ENCODE measurements around the gene ADCY10. TPM values are rescaled to one million over a fixed set of nuclear protein-coding genes. Genes with fewer than 3 reads are reported as not detected.

Gene ADCY10
- total and polyA plus RNA-seq, 9 of the 15 experiments (the other 6 are each of a cell fraction or from before 2014, with no cell fraction given): 0.08 to 0.86 (median 0.22) TPM

- TF ChIP-seq, protein P1, sequence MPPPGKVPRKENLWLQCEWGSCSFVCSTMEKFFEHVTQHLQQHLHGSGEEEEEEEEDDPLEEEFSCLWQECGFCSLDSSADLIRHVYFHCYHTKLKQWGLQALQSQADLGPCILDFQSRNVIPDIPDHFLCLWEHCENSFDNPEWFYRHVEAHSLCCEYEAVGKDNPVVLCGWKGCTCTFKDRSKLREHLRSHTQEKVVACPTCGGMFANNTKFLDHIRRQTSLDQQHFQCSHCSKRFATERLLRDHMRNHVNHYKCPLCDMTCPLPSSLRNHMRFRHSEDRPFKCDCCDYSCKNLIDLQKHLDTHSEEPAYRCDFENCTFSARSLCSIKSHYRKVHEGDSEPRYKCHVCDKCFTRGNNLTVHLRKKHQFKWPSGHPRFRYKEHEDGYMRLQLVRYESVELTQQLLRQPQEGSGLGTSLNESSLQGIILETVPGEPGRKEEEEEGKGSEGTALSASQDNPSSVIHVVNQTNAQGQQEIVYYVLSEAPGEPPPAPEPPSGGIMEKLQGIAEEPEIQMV (tag; conservative IDR thresholded peaks at IDR 0.05; ENCODE audit: low read depth): no peak
- peak; percentile 27 for TF ChIP-seq RBBP5 (IDR thresholded peaks at IDR 0.05; ENCODE audit: borderline replicate concordance, insufficient read depth, low read length, poor library complexity, severe bottlenecking)
- no peak for TF ChIP-seq MYBL2 (IDR thresholded peaks at IDR 0.05; ENCODE audit: low read depth)
- no peak for TF ChIP-seq MYBL2 (CRISPR knock-in tag; IDR thresholded peaks at IDR 0.05; ENCODE audit: borderline replicate concordance)
- TF ChIP-seq HOXB6 (CRISPR knock-in tag; IDR thresholded peaks at IDR 0.05; ENCODE audit: borderline replicate concordance): no peak
- no peak for TF ChIP-seq HNRNPK (IDR thresholded peaks at IDR 0.05; ENCODE audit: low read depth, low read length, poor library complexity, severe bottlenecking)
- TF ChIP-seq, protein P2, sequence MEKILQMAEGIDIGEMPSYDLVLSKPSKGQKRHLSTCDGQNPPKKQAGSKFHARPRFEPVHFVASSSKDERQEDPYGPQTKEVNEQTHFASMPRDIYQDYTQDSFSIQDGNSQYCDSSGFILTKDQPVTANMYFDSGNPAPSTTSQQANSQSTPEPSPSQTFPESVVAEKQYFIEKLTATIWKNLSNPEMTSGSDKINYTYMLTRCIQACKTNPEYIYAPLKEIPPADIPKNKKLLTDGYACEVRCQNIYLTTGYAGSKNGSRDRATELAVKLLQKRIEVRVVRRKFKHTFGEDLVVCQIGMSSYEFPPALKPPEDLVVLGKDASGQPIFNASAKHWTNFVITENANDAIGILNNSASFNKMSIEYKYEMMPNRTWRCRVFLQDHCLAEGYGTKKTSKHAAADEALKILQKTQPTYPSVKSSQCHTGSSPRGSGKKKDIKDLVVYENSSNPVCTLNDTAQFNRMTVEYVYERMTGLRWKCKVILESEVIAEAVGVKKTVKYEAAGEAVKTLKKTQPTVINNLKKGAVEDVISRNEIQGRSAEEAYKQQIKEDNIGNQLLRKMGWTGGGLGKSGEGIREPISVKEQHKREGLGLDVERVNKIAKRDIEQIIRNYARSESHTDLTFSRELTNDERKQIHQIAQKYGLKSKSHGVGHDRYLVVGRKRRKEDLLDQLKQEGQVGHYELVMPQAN (IDR thresholded peaks at IDR 0.05; ENCODE audit: borderline replicate concordance): no peak
- TF ChIP-seq, protein P3, sequence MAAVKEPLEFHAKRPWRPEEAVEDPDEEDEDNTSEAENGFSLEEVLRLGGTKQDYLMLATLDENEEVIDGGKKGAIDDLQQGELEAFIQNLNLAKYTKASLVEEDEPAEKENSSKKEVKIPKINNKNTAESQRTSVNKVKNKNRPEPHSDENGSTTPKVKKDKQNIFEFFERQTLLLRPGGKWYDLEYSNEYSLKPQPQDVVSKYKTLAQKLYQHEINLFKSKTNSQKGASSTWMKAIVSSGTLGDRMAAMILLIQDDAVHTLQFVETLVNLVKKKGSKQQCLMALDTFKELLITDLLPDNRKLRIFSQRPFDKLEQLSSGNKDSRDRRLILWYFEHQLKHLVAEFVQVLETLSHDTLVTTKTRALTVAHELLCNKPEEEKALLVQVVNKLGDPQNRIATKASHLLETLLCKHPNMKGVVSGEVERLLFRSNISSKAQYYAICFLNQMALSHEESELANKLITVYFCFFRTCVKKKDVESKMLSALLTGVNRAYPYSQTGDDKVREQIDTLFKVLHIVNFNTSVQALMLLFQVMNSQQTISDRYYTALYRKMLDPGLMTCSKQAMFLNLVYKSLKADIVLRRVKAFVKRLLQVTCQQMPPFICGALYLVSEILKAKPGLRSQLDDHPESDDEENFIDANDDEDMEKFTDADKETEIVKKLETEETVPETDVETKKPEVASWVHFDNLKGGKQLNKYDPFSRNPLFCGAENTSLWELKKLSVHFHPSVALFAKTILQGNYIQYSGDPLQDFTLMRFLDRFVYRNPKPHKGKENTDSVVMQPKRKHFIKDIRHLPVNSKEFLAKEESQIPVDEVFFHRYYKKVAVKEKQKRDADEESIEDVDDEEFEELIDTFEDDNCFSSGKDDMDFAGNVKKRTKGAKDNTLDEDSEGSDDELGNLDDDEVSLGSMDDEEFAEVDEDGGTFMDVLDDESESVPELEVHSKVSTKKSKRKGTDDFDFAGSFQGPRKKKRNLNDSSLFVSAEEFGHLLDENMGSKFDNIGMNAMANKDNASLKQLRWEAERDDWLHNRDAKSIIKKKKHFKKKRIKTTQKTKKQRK (IDR thresholded peaks at IDR 0.05; ENCODE audit: borderline replicate concordance, low read depth, low read length): no peak
- TF ChIP-seq FOXJ3 (CRISPR knock-in tag; IDR thresholded peaks at IDR 0.05): no peak
- TF ChIP-seq, protein P4, sequence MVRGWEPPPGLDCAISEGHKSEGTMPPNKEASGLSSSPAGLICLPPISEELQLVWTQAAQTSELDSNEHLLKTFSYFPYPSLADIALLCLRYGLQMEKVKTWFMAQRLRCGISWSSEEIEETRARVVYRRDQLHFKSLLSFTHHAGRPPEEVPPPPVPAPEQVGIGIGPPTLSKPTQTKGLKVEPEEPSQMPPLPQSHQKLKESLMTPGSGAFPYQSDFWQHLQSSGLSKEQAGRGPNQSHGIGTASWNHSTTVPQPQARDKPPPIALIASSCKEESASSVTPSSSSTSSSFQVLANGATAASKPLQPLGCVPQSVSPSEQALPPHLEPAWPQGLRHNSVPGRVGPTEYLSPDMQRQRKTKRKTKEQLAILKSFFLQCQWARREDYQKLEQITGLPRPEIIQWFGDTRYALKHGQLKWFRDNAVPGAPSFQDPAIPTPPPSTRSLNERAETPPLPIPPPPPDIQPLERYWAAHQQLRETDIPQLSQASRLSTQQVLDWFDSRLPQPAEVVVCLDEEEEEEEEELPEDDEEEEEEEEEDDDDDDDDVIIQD (CRISPR knock-in tag; IDR thresholded peaks at IDR 0.05): no peak
- TF ChIP-seq, protein P5, sequence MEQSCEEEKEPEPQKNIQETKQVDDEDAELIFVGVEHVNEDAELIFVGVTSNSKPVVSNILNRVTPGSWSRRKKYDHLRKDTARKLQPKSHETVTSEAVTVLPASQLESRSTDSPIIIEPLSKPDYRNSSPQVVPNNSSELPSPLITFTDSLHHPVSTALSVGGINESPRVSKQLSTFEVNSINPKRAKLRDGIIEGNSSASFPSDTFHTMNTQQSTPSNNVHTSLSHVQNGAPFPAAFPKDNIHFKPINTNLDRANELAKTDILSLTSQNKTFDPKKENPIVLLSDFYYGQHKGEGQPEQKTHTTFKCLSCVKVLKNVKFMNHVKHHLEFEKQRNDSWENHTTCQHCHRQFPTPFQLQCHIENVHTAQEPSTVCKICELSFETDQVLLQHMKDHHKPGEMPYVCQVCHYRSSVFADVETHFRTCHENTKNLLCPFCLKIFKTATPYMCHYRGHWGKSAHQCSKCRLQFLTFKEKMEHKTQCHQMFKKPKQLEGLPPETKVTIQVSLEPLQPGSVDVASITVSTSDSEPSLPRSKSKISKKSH (CRISPR knock-in tag; IDR thresholded peaks at IDR 0.05): no peak
- peak; percentile 83 for TF ChIP-seq ARID1B (IDR thresholded peaks at IDR 0.05)
- no peak for TF ChIP-seq BCL6 (CRISPR knock-in tag; IDR thresholded peaks at IDR 0.05)
- 0 out of 2 replicates have a peak, but pooled peaks have one; percentile 17 for TF ChIP-seq ZNF134 (CRISPR knock-in tag; conservative IDR thresholded peaks at IDR 0.05)
- no peak; the same call in 1 of the 2 replicates for TF ChIP-seq MTF1 (CRISPR knock-in tag; IDR thresholded peaks at IDR 0.05; ENCODE audit: borderline replicate concordance)
Observed at GRCh38 chr1:167819849-167820683, 93.9 kb downstream of the ADCY10 start (continued).
